K562 (cell line): Measurements from ENCODE around the gene NMT1. TPM values are rescaled to one million over a fixed set of nuclear protein-coding genes. Genes with fewer than 3 reads are reported as not detected.
A peak's percentile ranks its signal among the peaks of the same experiment; 100 is the strongest.

Experiments used
- ASH1L ChIP-seq: fragments of 450-650 bp; IDR thresholded peaks from 2 replicates; pipeline ENCODE4 v1.6.1; 2018; ENCODE audit warnings: borderline replicate concordance, mild to moderate bottlenecking, low read depth; ENCODE audit not compliant: partially characterized antibody
- BMI1 ChIP-seq: fragments of 150-350 bp; IDR thresholded peaks from 2 replicates; pipeline ENCODE4 v1.6.1; 2014; ENCODE audit warnings: low read length
- ETV5 ChIP-seq: sonication (generic); formaldehyde crosslinking; IDR thresholded peaks from 2 replicates; pipeline ENCODE4 v1.4.0; 2020; ENCODE audit warnings: low read depth, mild to moderate bottlenecking, missing genetic modification reagents
- JUNB ChIP-seq: fragments of 450-650 bp; formaldehyde crosslinking; conservative IDR thresholded peaks from 2 replicates; pipeline ENCODE4 v1.4.0; 2020; ENCODE audit warnings: mild to moderate bottlenecking
- PHB2 ChIP-seq: fragments of 450-650 bp; IDR thresholded peaks from 2 replicates; pipeline ENCODE4 v1.6.1; 2017; ENCODE audit warnings: low read depth
- PRPF4 ChIP-seq: fragments of 200-400 bp; formaldehyde crosslinking; IDR thresholded peaks from one replicate; pipeline ENCODE4 v1.6.1; 2017; ENCODE audit warnings: low read length, low read depth, mild to moderate bottlenecking; ENCODE audit not compliant: insufficient read depth, poor library complexity, severe bottlenecking
- TFAM ChIP-seq: fragments of 250-450 bp; sonication (Bioruptor Pico); conservative IDR thresholded peaks from 2 replicates; pipeline ENCODE4 v1.5.0; 2021; ENCODE audit warnings: mild to moderate bottlenecking, moderate library complexity
- ZFP36 ChIP-seq: fragments of 150-350 bp; IDR thresholded peaks from 2 replicates; pipeline ENCODE4 v1.6.1; 2018; ENCODE audit warnings: low read length, low read depth; ENCODE audit not compliant: partially characterized antibody
- ZNF668 ChIP-seq: fragments of 250-450 bp; sonication (Bioruptor Pico); IDR thresholded peaks from 2 replicates; pipeline ENCODE4 v1.8.0; 2022; ENCODE audit warnings: mild to moderate bottlenecking, inconsistent platforms
- polyA plus RNA-seq, 8 experiments: library from polyadenylated mRNA; depleted of rRNA in 4 of 8; stranded (reverse) in 5 of 8; unstranded in 3 of 8; fragments of >200 nt; fragmentation: Nextera tagmentation in 2 of 8; fragmentation: Illumina TruSeq in 1 of 8; extraction: Ambion mirVana in 2 of 8; extraction: Trizol in 1 of 8; gene quantifications; 2 replicates each; pipeline versions ENCODE4 v1.2.1 to v1.2.3, GENCODE V29; 2011 to 2014; ENCODE audit warnings: inconsistent platforms in 1 of 8, missing spikeins in 1 of 8
- total RNA-seq, 7 experiments: library from RNA; depleted of rRNA in 6 of 7; stranded (reverse); fragments of >200 nt in 6 of 7; fragmentation: Illumina TruSeq in 2 of 7; extraction: Trizol in 2 of 7; gene quantifications; 2 replicates each; pipeline versions ENCODE4 v1.2.1 to v1.2.3, GENCODE V29; 2011 to 2021; ENCODE audit warnings: low replicate concordance in 1 of 7
- TF ChIP-seq, protein P1 (sequence below), 2 experiments: IDR thresholded peaks; 2 replicates each; pipeline ENCODE4 v1.6.1; 2012; ENCODE audit warnings: improper control_type of control experiment in 2 of 2, low read depth in 2 of 2, low read length in 2 of 2, borderline replicate concordance in 1 of 2
- TF ChIP-seq, protein P2 (sequence below): sonication (generic); formaldehyde crosslinking; IDR thresholded peaks from 2 replicates; pipeline ENCODE4 v1.8.0; 2022; ENCODE audit warnings: mild to moderate bottlenecking, missing genetic modification reagents
- TF ChIP-seq, protein P3 (sequence below): sonication (generic); formaldehyde crosslinking; IDR thresholded peaks from 2 replicates; pipeline ENCODE4 v1.8.1; 2023; ENCODE audit warnings: mild to moderate bottlenecking, missing genetic modification reagents
- TF ChIP-seq, protein P4 (sequence below): fragments of 250-450 bp; sonication (Bioruptor Pico); IDR thresholded peaks from 2 replicates; pipeline ENCODE4 v1.4.0; 2020; ENCODE audit warnings: mild to moderate bottlenecking
- TF ChIP-seq, protein P5 (sequence below), 2 experiments: IDR thresholded peaks; 2 replicates each; pipeline ENCODE4 v1.6.1; 2011; ENCODE audit warnings: borderline replicate concordance in 1 of 2, control low read depth in 1 of 2, low read depth in 1 of 2, low read length in 1 of 2, mild to moderate bottlenecking in 1 of 2, mixed read lengths in 1 of 2, moderate library complexity in 1 of 2; ENCODE audit not compliant: insufficient read depth in 1 of 2, insufficient read length in 1 of 2, poor library complexity in 1 of 2, severe bottlenecking in 1 of 2; ENCODE audit errors: extremely low read depth in 1 of 2
- TF ChIP-seq, protein P6 (sequence below): fragments of 450-650 bp; conservative IDR thresholded peaks from 2 replicates; pipeline ENCODE4 v1.6.1; 2016; ENCODE audit warnings: missing genetic modification characterization, low read depth, mild to moderate bottlenecking, control low read depth, missing compliant biosample characterization

NMT1 gene
- total and polyA plus RNA-seq, 9 of the 15 experiments (the other 6 are each of a cell fraction or from before 2014, with no cell fraction given), result 86.7 to 569 (median 213) TPM

DNA sequence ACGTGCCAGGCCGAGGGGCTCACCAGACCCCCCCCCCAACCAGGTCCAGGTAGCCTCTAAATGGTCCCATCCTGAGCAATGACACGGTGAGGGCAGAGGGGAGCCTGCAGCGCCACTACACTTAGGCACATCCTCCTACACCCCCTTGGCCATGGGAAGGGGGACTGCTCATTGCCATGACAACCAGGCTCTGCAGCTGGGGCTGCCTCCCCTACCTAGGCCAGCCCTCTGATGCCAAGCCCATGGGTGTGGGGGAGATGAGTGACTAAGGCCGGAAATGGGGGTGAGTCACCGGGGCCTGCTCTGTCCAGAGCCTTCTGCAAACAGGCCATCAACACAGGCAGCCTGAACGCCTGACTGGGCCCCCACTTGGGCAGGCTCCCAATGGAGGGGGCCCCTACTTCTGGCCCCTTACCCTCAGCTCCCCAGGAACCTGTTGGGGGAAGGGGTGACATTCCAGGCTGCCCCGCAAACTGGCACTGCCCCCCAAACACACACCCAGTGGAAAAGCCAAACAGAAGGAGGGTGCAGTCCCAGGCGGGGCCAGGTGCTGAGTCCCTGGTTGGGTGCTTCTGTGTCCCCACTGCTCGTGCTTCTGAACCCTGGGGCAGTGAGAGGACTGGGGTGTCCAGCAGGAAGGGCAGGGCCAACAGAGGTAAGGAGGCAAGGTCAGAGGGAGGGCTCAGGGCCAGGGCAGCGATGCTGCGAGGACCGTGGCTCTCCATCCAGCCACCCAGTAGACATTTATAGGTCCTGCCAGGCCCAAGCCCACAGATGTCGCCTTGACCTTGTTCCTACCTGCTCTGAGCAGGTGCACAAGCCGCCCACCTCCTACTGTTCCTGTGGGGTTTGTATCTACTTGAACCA is 63.0 kb downstream of the NMT1 start (continued):
- TF ChIP-seq, protein P1, sequence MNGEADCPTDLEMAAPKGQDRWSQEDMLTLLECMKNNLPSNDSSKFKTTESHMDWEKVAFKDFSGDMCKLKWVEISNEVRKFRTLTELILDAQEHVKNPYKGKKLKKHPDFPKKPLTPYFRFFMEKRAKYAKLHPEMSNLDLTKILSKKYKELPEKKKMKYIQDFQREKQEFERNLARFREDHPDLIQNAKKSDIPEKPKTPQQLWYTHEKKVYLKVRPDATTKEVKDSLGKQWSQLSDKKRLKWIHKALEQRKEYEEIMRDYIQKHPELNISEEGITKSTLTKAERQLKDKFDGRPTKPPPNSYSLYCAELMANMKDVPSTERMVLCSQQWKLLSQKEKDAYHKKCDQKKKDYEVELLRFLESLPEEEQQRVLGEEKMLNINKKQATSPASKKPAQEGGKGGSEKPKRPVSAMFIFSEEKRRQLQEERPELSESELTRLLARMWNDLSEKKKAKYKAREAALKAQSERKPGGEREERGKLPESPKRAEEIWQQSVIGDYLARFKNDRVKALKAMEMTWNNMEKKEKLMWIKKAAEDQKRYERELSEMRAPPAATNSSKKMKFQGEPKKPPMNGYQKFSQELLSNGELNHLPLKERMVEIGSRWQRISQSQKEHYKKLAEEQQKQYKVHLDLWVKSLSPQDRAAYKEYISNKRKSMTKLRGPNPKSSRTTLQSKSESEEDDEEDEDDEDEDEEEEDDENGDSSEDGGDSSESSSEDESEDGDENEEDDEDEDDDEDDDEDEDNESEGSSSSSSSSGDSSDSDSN (IDR thresholded peaks at IDR 0.05; ENCODE audit: borderline replicate concordance in 1 of 2, low read depth in 2 of 2, low read length in 2 of 2), result no peak
- TF ChIP-seq JUNB (CRISPR knock-in tag) (peak; percentile 79), PRPF4 (no peak), BMI1 (peak; percentile 80), ZFP36 (no peak), ZNF668 (CRISPR knock-in tag) (no peak), ETV5 (CRISPR knock-in tag) (peak; percentile 99), TFAM (CRISPR knock-in tag) (no peak), ASH1L (no peak), PHB2 (no peak)
- TF ChIP-seq, protein P2, sequence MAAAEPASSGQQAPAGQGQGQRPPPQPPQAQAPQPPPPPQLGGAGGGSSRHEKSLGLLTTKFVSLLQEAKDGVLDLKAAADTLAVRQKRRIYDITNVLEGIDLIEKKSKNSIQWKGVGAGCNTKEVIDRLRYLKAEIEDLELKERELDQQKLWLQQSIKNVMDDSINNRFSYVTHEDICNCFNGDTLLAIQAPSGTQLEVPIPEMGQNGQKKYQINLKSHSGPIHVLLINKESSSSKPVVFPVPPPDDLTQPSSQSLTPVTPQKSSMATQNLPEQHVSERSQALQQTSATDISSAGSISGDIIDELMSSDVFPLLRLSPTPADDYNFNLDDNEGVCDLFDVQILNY (CRISPR knock-in tag), result no peak
- TF ChIP-seq, protein P3, sequence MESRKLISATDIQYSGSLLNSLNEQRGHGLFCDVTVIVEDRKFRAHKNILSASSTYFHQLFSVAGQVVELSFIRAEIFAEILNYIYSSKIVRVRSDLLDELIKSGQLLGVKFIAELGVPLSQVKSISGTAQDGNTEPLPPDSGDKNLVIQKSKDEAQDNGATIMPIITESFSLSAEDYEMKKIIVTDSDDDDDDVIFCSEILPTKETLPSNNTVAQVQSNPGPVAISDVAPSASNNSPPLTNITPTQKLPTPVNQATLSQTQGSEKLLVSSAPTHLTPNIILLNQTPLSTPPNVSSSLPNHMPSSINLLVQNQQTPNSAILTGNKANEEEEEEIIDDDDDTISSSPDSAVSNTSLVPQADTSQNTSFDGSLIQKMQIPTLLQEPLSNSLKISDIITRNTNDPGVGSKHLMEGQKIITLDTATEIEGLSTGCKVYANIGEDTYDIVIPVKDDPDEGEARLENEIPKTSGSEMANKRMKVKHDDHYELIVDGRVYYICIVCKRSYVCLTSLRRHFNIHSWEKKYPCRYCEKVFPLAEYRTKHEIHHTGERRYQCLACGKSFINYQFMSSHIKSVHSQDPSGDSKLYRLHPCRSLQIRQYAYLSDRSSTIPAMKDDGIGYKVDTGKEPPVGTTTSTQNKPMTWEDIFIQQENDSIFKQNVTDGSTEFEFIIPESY, result no peak
- TF ChIP-seq, protein P4, sequence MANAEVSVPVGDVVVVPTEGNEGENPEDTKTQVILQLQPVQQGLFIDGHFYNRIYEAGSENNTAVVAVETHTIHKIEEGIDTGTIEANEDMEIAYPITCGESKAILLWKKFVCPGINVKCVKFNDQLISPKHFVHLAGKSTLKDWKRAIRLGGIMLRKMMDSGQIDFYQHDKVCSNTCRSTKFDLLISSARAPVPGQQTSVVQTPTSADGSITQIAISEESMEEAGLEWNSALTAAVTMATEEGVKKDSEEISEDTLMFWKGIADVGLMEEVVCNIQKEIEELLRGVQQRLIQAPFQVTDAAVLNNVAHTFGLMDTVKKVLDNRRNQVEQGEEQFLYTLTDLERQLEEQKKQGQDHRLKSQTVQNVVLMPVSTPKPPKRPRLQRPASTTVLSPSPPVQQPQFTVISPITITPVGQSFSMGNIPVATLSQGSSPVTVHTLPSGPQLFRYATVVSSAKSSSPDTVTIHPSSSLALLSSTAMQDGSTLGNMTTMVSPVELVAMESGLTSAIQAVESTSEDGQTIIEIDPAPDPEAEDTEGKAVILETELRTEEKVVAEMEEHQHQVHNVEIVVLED (CRISPR knock-in tag), result no peak
- TF ChIP-seq, protein P5, sequence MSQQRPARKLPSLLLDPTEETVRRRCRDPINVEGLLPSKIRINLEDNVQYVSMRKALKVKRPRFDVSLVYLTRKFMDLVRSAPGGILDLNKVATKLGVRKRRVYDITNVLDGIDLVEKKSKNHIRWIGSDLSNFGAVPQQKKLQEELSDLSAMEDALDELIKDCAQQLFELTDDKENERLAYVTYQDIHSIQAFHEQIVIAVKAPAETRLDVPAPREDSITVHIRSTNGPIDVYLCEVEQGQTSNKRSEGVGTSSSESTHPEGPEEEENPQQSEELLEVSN (IDR thresholded peaks at IDR 0.05; ENCODE audit: borderline replicate concordance in 1 of 2, extremely low read depth in 1 of 2, insufficient read depth in 1 of 2, insufficient read length in 1 of 2, low read depth in 1 of 2, low read length in 1 of 2, poor library complexity in 1 of 2, severe bottlenecking in 1 of 2), result no peak
- TF ChIP-seq, protein P6, sequence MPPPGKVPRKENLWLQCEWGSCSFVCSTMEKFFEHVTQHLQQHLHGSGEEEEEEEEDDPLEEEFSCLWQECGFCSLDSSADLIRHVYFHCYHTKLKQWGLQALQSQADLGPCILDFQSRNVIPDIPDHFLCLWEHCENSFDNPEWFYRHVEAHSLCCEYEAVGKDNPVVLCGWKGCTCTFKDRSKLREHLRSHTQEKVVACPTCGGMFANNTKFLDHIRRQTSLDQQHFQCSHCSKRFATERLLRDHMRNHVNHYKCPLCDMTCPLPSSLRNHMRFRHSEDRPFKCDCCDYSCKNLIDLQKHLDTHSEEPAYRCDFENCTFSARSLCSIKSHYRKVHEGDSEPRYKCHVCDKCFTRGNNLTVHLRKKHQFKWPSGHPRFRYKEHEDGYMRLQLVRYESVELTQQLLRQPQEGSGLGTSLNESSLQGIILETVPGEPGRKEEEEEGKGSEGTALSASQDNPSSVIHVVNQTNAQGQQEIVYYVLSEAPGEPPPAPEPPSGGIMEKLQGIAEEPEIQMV (tag), result no peak
